HepG2 (cell line): ENCODE data around the gene STIM2. TPM values are rescaled to one million over a fixed set of nuclear protein-coding genes. Genes with fewer than 3 reads are reported as not detected.

ENCODE experiments used
- ATAC-seq: fragments of 200-7000 bp; cut with Tn5 transposase; 3 replicates; pipeline ENCODE4 v1.9.1; 2020; ENCODE audit warnings: mild to moderate bottlenecking, moderate library complexity
- BruUV-seq: library from RNA; stranded (reverse); fragments of 400-500 nt; replicated peaks from 2 replicates; lab custom pipeline; 2021; lab: Mats Ljungman, UMichigan
- CTCF ChIA-PET: fragments of 300-600 bp; formaldehyde crosslinking; extraction: SDS; loops from one replicate; lab custom pipeline; 2021; ENCODE audit warnings: low total read pairs, inconsistent platforms, low intra/inter-chr PET ratio; lab: Yijun Ruan, JAX
- POLR2A ChIA-PET: fragments of 350-600 bp; sonication (Branson Sonifier 250); formaldehyde crosslinking; loops from one replicate; lab custom pipeline; 2020; ENCODE audit warnings: antibody characterized with exemption, inconsistent platforms; lab: Yijun Ruan, JAX
- DNase-seq: peaks from one replicate; pipeline ENCODE4 v3.0.0-alpha.2; 2015; ENCODE audit warnings: low spot score
- FAIRE-seq: peaks from 3 replicates; lab custom pipeline; 2011; peaks lifted over from hg19 to GRCh38; lab: Jason Lieb, UNC
- H2AFZ ChIP-seq: one replicate; pipeline ENCODE4 v1.6.1; 2011; ENCODE audit warnings: low read length, inconsistent platforms
- H3K27ac ChIP-seq: fragments of 300-600 bp; 3 replicates; pipeline ENCODE4 v1.8.0; 2011; ENCODE audit warnings: mixed run types, mild to moderate bottlenecking, mixed read lengths, low read length, inconsistent platforms; ENCODE audit not compliant: insufficient read depth; ENCODE audit errors: extremely low read length
- H3K27me3 ChIP-seq, 2 experiments: fragments of 200-600 bp in 1 of 2; 2 replicates in 1 of 2; 3 replicates in 1 of 2; pipeline versions ENCODE4 v1.6.0 to v1.8.0; 2011; ENCODE audit warnings: low read length in 2 of 2, mild to moderate bottlenecking in 2 of 2, moderate library complexity in 2 of 2, inconsistent platforms in 1 of 2; ENCODE audit not compliant: insufficient read depth in 2 of 2, control insufficient read depth in 1 of 2
- H3K36me3 ChIP-seq, 2 experiments: fragments of 200-600 bp in 1 of 2; replicated peaks in 1 of 2; 2 replicates in 1 of 2; 3 replicates in 1 of 2; pipeline versions ENCODE4 v1.5.1 to v1.8.0; 2011; ENCODE audit warnings: low read length in 2 of 2, inconsistent platforms in 1 of 2; ENCODE audit not compliant: insufficient read depth in 2 of 2, control insufficient read depth in 1 of 2
- H3K4me1 ChIP-seq: 2 replicates; pipeline ENCODE4 v1.5.1; 2012; ENCODE audit warnings: low read length, inconsistent platforms; ENCODE audit not compliant: insufficient read depth
- H3K4me2 ChIP-seq: 2 replicates; pipeline ENCODE4 v1.6.0; 2011; ENCODE audit warnings: low read depth, low read length, inconsistent platforms
- H3K4me3 ChIP-seq, 3 experiments: fragments of 200-600 bp in 1 of 3; sonication (generic), shearing (Covaris generic) in 1 of 3; replicated peaks in 1 of 3; 2 replicates each; pipeline ENCODE4 v1.5.1; 2011 to 2016; ENCODE audit warnings: low read length in 3 of 3, inconsistent platforms in 2 of 3, low read depth in 2 of 3, mild to moderate bottlenecking in 2 of 3, control low read depth in 1 of 3, mixed read lengths in 1 of 3; ENCODE audit not compliant: insufficient read depth in 1 of 3
- H3K79me2 ChIP-seq: one replicate; pipeline ENCODE4 v1.6.1; 2011; ENCODE audit warnings: low read length, inconsistent platforms; ENCODE audit not compliant: insufficient read depth
- H3K9ac ChIP-seq: 2 replicates; pipeline ENCODE4 v1.6.0; 2011; ENCODE audit warnings: mild to moderate bottlenecking, low read depth, low read length, inconsistent platforms; ENCODE audit not compliant: insufficient read depth
- H3K9me3 ChIP-seq: 2 replicates; pipeline ENCODE4 v1.5.1; 2012; ENCODE audit warnings: mild to moderate bottlenecking, low read length
- H4K20me1 ChIP-seq: 2 replicates; pipeline ENCODE4 v1.6.0; 2011; ENCODE audit warnings: inconsistent platforms, mild to moderate bottlenecking, low read length, moderate library complexity; ENCODE audit not compliant: insufficient read depth
- FOXA1 ChIP-seq, 2 experiments: fragments of 450-650 bp in 1 of 2; sonication (generic) in 1 of 2; formaldehyde crosslinking in 1 of 2; IDR thresholded peaks; 2 replicates each; pipeline versions ENCODE4 v1.4.0 to v1.6.1; 2016 to 2020; ENCODE audit warnings: missing genetic modification reagents in 1 of 2
- KLF12 ChIP-seq: sonication (generic); formaldehyde crosslinking; IDR thresholded peaks from 2 replicates; pipeline ENCODE4 v1.4.0; 2020; ENCODE audit warnings: missing genetic modification reagents, borderline replicate concordance
- POGK ChIP-seq: sonication (generic); formaldehyde crosslinking; conservative IDR thresholded peaks from 2 replicates; pipeline ENCODE4 v1.8.0; 2022; ENCODE audit warnings: mild to moderate bottlenecking, moderate library complexity, missing genetic modification reagents
- RBM22 ChIP-seq: fragments of 200-400 bp; formaldehyde crosslinking; optimal IDR thresholded peaks from 2 replicates; pipeline ENCODE3; 2017; ENCODE audit warnings: mild to moderate bottlenecking, low read length, moderate library complexity
- RFX5 ChIP-seq: IDR thresholded peaks from 2 replicates; pipeline ENCODE4 v1.6.1; 2011; ENCODE audit warnings: low read depth, low read length, improper control_type of control experiment
- SIX4 ChIP-seq: sonication (generic); formaldehyde crosslinking; IDR thresholded peaks from 2 replicates; pipeline ENCODE4 v1.4.0; 2020; ENCODE audit warnings: missing genetic modification reagents
- TARDBP ChIP-seq: sonication (generic); formaldehyde crosslinking; IDR thresholded peaks from 2 replicates; pipeline ENCODE4 v1.8.0; 2022; ENCODE audit warnings: mild to moderate bottlenecking, missing genetic modification reagents
- ZBTB8A ChIP-seq: sonication (generic); formaldehyde crosslinking; IDR thresholded peaks from 2 replicates; pipeline ENCODE4 v1.4.0; 2020; ENCODE audit warnings: mild to moderate bottlenecking, low read depth, missing genetic modification reagents, borderline replicate concordance
- ZEB1 ChIP-seq: IDR thresholded peaks from 2 replicates; pipeline ENCODE4 v1.6.1; 2012; ENCODE audit warnings: mild to moderate bottlenecking, low read depth, inconsistent platforms; ENCODE audit not compliant: insufficient replicate concordance
- ZFP41 ChIP-seq: sonication (generic); formaldehyde crosslinking; IDR thresholded peaks from 2 replicates; pipeline ENCODE4 v1.4.0; 2020; ENCODE audit warnings: mild to moderate bottlenecking, missing genetic modification reagents, borderline replicate concordance
- ZHX1 ChIP-seq: sonication (generic); formaldehyde crosslinking; IDR thresholded peaks from 2 replicates; pipeline ENCODE4 v1.8.1; 2022; ENCODE audit warnings: low read depth, mild to moderate bottlenecking, missing genetic modification reagents
- ZNF256 ChIP-seq: sonication (generic); formaldehyde crosslinking; conservative IDR thresholded peaks from 2 replicates; pipeline ENCODE4 v1.4.0; 2020; ENCODE audit warnings: missing genetic modification reagents
- ZNF30 ChIP-seq: sonication (generic); formaldehyde crosslinking; IDR thresholded peaks from 2 replicates; pipeline ENCODE4 v1.5.0; 2020; ENCODE audit warnings: mild to moderate bottlenecking, missing genetic modification reagents
- ZNF484 ChIP-seq: sonication (generic); formaldehyde crosslinking; IDR thresholded peaks from 2 replicates; pipeline ENCODE4 v1.5.1; 2020; ENCODE audit warnings: mild to moderate bottlenecking, low read depth, missing genetic modification reagents, borderline replicate concordance
- ZNF615 ChIP-seq: sonication (generic); formaldehyde crosslinking; IDR thresholded peaks from 2 replicates; pipeline ENCODE4 v1.5.0; 2020; ENCODE audit warnings: mild to moderate bottlenecking, missing genetic modification reagents, borderline replicate concordance
- ZNF616 ChIP-seq: sonication (generic); formaldehyde crosslinking; IDR thresholded peaks from 2 replicates; pipeline ENCODE4 v1.5.0; 2020; ENCODE audit warnings: low read depth, mild to moderate bottlenecking, missing genetic modification reagents
- ZSCAN22 ChIP-seq: sonication (generic); formaldehyde crosslinking; IDR thresholded peaks from 2 replicates; pipeline ENCODE4 v1.4.0; 2020; ENCODE audit warnings: mild to moderate bottlenecking, missing genetic modification reagents
- whole genome bisulfite sequencing: methylation state at CpG from one replicate; pipeline ENCODE4 v1.1.6; 2017; ENCODE audit warnings: low lambda C conversion rate; 5-methylcytosine and 5-hydroxymethylcytosine counted together
- in situ Hi-C: cut with HindIII; loops from 2 replicates; pipeline ENCODE4 v1.10.0; 2017; ENCODE audit warnings: low pct_unique_long_range_greater_than_20kb; ENCODE audit not compliant: extremely low pct_ligation_motif_present
- intact Hi-C: fragments of 100-400 bp; cut with micrococcal nuclease; formaldehyde crosslinking; loops from one replicate; pipeline ENCODE4 v1.10.0; 2022; ENCODE audit not compliant: unreplicated experiment
- polyA plus RNA-seq, 8 experiments: library from polyadenylated mRNA; depleted of rRNA in 3 of 8; stranded (reverse) in 7 of 8; unstranded in 1 of 8; fragments of >200 nt; fragmentation: Illumina TruSeq in 4 of 8; extraction: Trizol in 4 of 8; gene quantifications; 2 replicates each; pipeline versions ENCODE4 v1.2.1 to v1.2.3, GENCODE V29; 2011 to 2016; ENCODE audit warnings: low read depth in 4 of 8, missing spikeins in 1 of 8, mixed read lengths in 1 of 8; ENCODE audit not compliant: insufficient read depth in 1 of 8
- total RNA-seq, 5 experiments: library from RNA; depleted of rRNA; stranded (reverse); fragments of >200 nt; fragmentation: Illumina TruSeq; extraction: Trizol; gene quantifications; 2 replicates each; pipeline ENCODE4 v1.2.3, GENCODE V29; 2016; ENCODE audit warnings: low read depth in 1 of 5

STIM2 gene
- total and polyA plus RNA-seq, 2 of the 13 experiments (the other 11 are each of a cell fraction or from before 2014, with no cell fraction given): 19.3 to 19.4 TPM

DNA sequence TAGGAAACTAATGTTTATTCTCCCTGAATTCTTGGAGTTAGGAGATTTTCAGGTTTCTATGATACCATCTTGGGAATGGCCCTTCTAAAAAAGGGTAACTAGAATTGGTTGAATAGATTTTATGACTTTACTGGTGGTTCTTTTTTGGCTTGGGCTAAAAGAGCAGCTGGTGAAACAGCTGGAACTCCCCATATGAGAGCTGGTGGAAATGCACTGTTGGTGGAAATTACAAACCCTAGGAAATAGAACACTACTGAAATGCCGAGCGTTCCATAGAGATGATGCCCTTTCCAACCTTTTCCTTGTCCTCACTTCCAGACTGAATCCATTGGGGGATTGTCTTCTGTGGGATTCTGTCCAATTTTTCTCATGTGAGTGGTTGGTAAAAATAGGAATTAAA lies 139.5 kb downstream of the STIM2 start:
- 100% methylated on average over 2 of the region's 2 CpGs for WGBS
- TF ChIP-seq ZNF30 (CRISPR knock-in tag) (no peak), ZHX1 (CRISPR knock-in tag) (no peak), POGK (CRISPR knock-in tag) (no peak), SIX4 (CRISPR knock-in tag) (no peak), ZNF616 (CRISPR knock-in tag) (no peak), ZEB1 (no peak), FOXA1 (IDR thresholded peaks at IDR 0.05) (no peak), FOXA1 (CRISPR knock-in tag; IDR thresholded peaks at IDR 0.05) (no peak), ZBTB8A (CRISPR knock-in tag) (no peak), RBM22 (no peak), KLF12 (CRISPR knock-in tag) (no peak), ZSCAN22 (CRISPR knock-in tag) (no peak), TARDBP (CRISPR knock-in tag) (no peak), ZNF484 (CRISPR knock-in tag) (no peak), ZFP41 (CRISPR knock-in tag) (no peak), ZNF615 (CRISPR knock-in tag) (no peak), ZNF256 (CRISPR knock-in tag) (no peak), RFX5 (no peak)
- CTCF ChIA-PET: no interaction called here
- intact Hi-C loops: no loop called here
- FAIRE-seq (no peak), DNase-seq (no peak), ATAC-seq (no peak)
- no peaks in the 10 kb centered on the region for H3K9me3 ChIP-seq
- no peak overlapping the region for H3K9ac ChIP-seq
- no peaks in the 10 kb centered on the region for H4K20me1 ChIP-seq
- BruUV-seq: no TSS peak
- no peaks in the 10 kb centered on the region for H3K4me1 ChIP-seq
- no peaks in the 10 kb centered on the region for H3K79me2 ChIP-seq
- H3K27me3 ChIP-seq: no peaks in the 10 kb centered on the region
- H3K36me3 ChIP-seq: peaks cover 0 to 3% of the 10 kb centered on the region in 2 experiments; a peak in 1 of 5 replicates
- H3K27ac ChIP-seq: no peak overlapping the region
- no peak overlapping the region for H3K4me2 ChIP-seq
- H2AFZ ChIP-seq: no peak overlapping the region
- H3K4me3 ChIP-seq: no peak overlapping the region
- in situ Hi-C loops: loop anchor here (25.0 kb wide), 1 partner anchor 213 kb away; no protein-coding TSS in a partner anchor
- POLR2A ChIA-PET: interaction anchor here (0.7 kb wide), 1 partner anchor 139 kb away, joined by 3 read pairs; the partner anchor contains the start of gene STIM2
